HepG2 (cell line): Measurements from ENCODE around the gene AHRR. TPM values are rescaled to one million over a fixed set of nuclear protein-coding genes. Genes with fewer than 3 reads are reported as not detected.

Experiments used
- ATAC-seq: fragments of 200-7000 bp; cut with Tn5 transposase; 3 replicates; pipeline ENCODE4 v1.9.1; 2020; ENCODE audit warnings: mild to moderate bottlenecking, moderate library complexity
- BruUV-seq: library from RNA; stranded (reverse); fragments of 400-500 nt; replicated peaks from 2 replicates; lab custom pipeline; 2021; lab: Mats Ljungman, UMichigan
- CTCF ChIA-PET: fragments of 300-600 bp; formaldehyde crosslinking; extraction: SDS; loops from one replicate; lab custom pipeline; 2021; ENCODE audit warnings: low total read pairs, inconsistent platforms, low intra/inter-chr PET ratio; lab: Yijun Ruan, JAX
- POLR2A ChIA-PET: fragments of 350-600 bp; sonication (Branson Sonifier 250); formaldehyde crosslinking; loops from one replicate; lab custom pipeline; 2020; ENCODE audit warnings: antibody characterized with exemption, inconsistent platforms; lab: Yijun Ruan, JAX
- DNase-seq: peaks from one replicate; pipeline ENCODE4 v3.0.0-alpha.2; 2015; ENCODE audit warnings: low spot score
- FAIRE-seq: peaks from 3 replicates; lab custom pipeline; 2011; peaks lifted over from hg19 to GRCh38; lab: Jason Lieb, UNC
- H2AFZ ChIP-seq: one replicate; pipeline ENCODE4 v1.6.1; 2011; ENCODE audit warnings: low read length, inconsistent platforms
- H3K27ac ChIP-seq: fragments of 300-600 bp; 3 replicates; pipeline ENCODE4 v1.8.0; 2011; ENCODE audit warnings: mixed run types, mild to moderate bottlenecking, mixed read lengths, low read length, inconsistent platforms; ENCODE audit not compliant: insufficient read depth; ENCODE audit errors: extremely low read length
- H3K27me3 ChIP-seq, 2 experiments: fragments of 200-600 bp in 1 of 2; 2 replicates in 1 of 2; 3 replicates in 1 of 2; pipeline versions ENCODE4 v1.6.0 to v1.8.0; 2011; ENCODE audit warnings: low read length in 2 of 2, mild to moderate bottlenecking in 2 of 2, moderate library complexity in 2 of 2, inconsistent platforms in 1 of 2; ENCODE audit not compliant: insufficient read depth in 2 of 2, control insufficient read depth in 1 of 2
- H3K36me3 ChIP-seq, 2 experiments: fragments of 200-600 bp in 1 of 2; replicated peaks in 1 of 2; 2 replicates in 1 of 2; 3 replicates in 1 of 2; pipeline versions ENCODE4 v1.5.1 to v1.8.0; 2011; ENCODE audit warnings: low read length in 2 of 2, inconsistent platforms in 1 of 2; ENCODE audit not compliant: insufficient read depth in 2 of 2, control insufficient read depth in 1 of 2
- H3K4me1 ChIP-seq: 2 replicates; pipeline ENCODE4 v1.5.1; 2012; ENCODE audit warnings: low read length, inconsistent platforms; ENCODE audit not compliant: insufficient read depth
- H3K4me2 ChIP-seq: 2 replicates; pipeline ENCODE4 v1.6.0; 2011; ENCODE audit warnings: low read depth, low read length, inconsistent platforms
- H3K4me3 ChIP-seq, 3 experiments: fragments of 200-600 bp in 1 of 3; sonication (generic), shearing (Covaris generic) in 1 of 3; replicated peaks in 1 of 3; 2 replicates each; pipeline ENCODE4 v1.5.1; 2011 to 2016; ENCODE audit warnings: low read length in 3 of 3, inconsistent platforms in 2 of 3, low read depth in 2 of 3, mild to moderate bottlenecking in 2 of 3, control low read depth in 1 of 3, mixed read lengths in 1 of 3; ENCODE audit not compliant: insufficient read depth in 1 of 3
- H3K79me2 ChIP-seq: one replicate; pipeline ENCODE4 v1.6.1; 2011; ENCODE audit warnings: low read length, inconsistent platforms; ENCODE audit not compliant: insufficient read depth
- H3K9ac ChIP-seq: 2 replicates; pipeline ENCODE4 v1.6.0; 2011; ENCODE audit warnings: mild to moderate bottlenecking, low read depth, low read length, inconsistent platforms; ENCODE audit not compliant: insufficient read depth
- H3K9me3 ChIP-seq: 2 replicates; pipeline ENCODE4 v1.5.1; 2012; ENCODE audit warnings: mild to moderate bottlenecking, low read length
- H4K20me1 ChIP-seq: 2 replicates; pipeline ENCODE4 v1.6.0; 2011; ENCODE audit warnings: inconsistent platforms, mild to moderate bottlenecking, low read length, moderate library complexity; ENCODE audit not compliant: insufficient read depth
- KIAA2018 ChIP-seq: sonication (generic); formaldehyde crosslinking; IDR thresholded peaks from 2 replicates; pipeline ENCODE4 v1.5.0; 2020; ENCODE audit warnings: mild to moderate bottlenecking, missing genetic modification reagents, borderline replicate concordance
- KLF11 ChIP-seq: IDR thresholded peaks from 2 replicates; pipeline ENCODE4 v1.6.1; 2016; ENCODE audit warnings: missing compliant biosample characterization
- KLF12 ChIP-seq: sonication (generic); formaldehyde crosslinking; IDR thresholded peaks from 2 replicates; pipeline ENCODE4 v1.4.0; 2020; ENCODE audit warnings: missing genetic modification reagents, borderline replicate concordance
- NFAT5 ChIP-seq: sonication (generic); formaldehyde crosslinking; IDR thresholded peaks from 2 replicates; pipeline ENCODE4 v1.4.0; 2020; ENCODE audit warnings: missing genetic modification reagents
- PPARG ChIP-seq: conservative IDR thresholded peaks from 2 replicates; pipeline ENCODE4 v1.6.1; 2016; ENCODE audit warnings: missing biosample characterization, missing genetic modification reagents
- U2AF1 ChIP-seq: fragments of 200-400 bp; formaldehyde crosslinking; optimal IDR thresholded peaks from 2 replicates; pipeline ENCODE3; 2017; ENCODE audit warnings: mild to moderate bottlenecking, low read depth, low read length
- ZFY ChIP-seq: sonication (generic); formaldehyde crosslinking; IDR thresholded peaks from 2 replicates; pipeline ENCODE4 v1.4.0; 2020; ENCODE audit warnings: missing genetic modification reagents
- ZNF607 ChIP-seq: sonication (generic); formaldehyde crosslinking; IDR thresholded peaks from 2 replicates; pipeline ENCODE4 v1.5.1; 2020; ENCODE audit warnings: missing genetic modification reagents, mild to moderate bottlenecking, borderline replicate concordance
- ZNF670 ChIP-seq: sonication (generic); formaldehyde crosslinking; IDR thresholded peaks from 2 replicates; pipeline ENCODE4 v1.8.0; 2022; ENCODE audit warnings: mild to moderate bottlenecking, missing genetic modification reagents, borderline replicate concordance
- WGBS: methylation state at CpG from one replicate; pipeline ENCODE4 v1.1.6; 2017; ENCODE audit warnings: low lambda C conversion rate; 5-methylcytosine and 5-hydroxymethylcytosine counted together
- in situ Hi-C: cut with HindIII; loops from 2 replicates; pipeline ENCODE4 v1.10.0; 2017; ENCODE audit warnings: low pct_unique_long_range_greater_than_20kb; ENCODE audit not compliant: extremely low pct_ligation_motif_present
- intact Hi-C: fragments of 100-400 bp; cut with micrococcal nuclease; formaldehyde crosslinking; loops from one replicate; pipeline ENCODE4 v1.10.0; 2022; ENCODE audit not compliant: unreplicated experiment
- polyA plus RNA-seq, 8 experiments: library from polyadenylated mRNA; depleted of rRNA in 3 of 8; stranded (reverse) in 7 of 8; unstranded in 1 of 8; fragments of >200 nt; fragmentation: Illumina TruSeq in 4 of 8; extraction: Trizol in 4 of 8; gene quantifications; 2 replicates each; pipeline versions ENCODE4 v1.2.1 to v1.2.3, GENCODE V29; 2011 to 2016; ENCODE audit warnings: low read depth in 4 of 8, missing spikeins in 1 of 8, mixed read lengths in 1 of 8; ENCODE audit not compliant: insufficient read depth in 1 of 8
- total RNA-seq, 5 experiments: library from RNA; depleted of rRNA; stranded (reverse); fragments of >200 nt; fragmentation: Illumina TruSeq; extraction: Trizol; gene quantifications; 2 replicates each; pipeline ENCODE4 v1.2.3, GENCODE V29; 2016; ENCODE audit warnings: low read depth in 1 of 5
- TF ChIP-seq, protein P1 (sequence below): sonication (generic); formaldehyde crosslinking; IDR thresholded peaks from 2 replicates; pipeline ENCODE4 v1.4.0; 2020; ENCODE audit warnings: mild to moderate bottlenecking, missing genetic modification reagents

The AHRR gene
- total and polyA plus RNA-seq, 2 of the 13 experiments (the other 11 are each of a cell fraction or from before 2014, with no cell fraction given) = 0.28 to 0.35 TPM

DNA sequence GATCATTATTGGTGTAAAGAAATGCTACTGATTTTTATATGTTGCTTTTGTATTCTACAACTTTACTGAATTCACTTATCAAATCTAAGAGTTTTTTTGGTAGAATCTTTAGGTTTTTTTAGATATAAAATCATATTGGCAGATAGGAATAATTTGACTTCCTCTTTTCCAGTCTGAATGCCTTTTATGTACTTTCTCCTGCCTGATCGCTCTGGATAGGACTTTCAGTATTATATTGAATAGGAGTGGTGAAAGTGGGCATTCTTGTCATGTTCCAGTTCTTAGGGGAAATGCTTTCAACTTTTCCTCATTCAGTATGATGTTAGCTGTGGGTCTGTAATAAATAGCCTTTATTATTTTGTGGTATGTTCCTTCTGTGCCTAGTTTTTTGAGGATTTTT is 8.3 kb downstream of the AHRR start:
- no peak overlapping the region for H3K9ac ChIP-seq
- no peaks in the 10 kb centered on the region for H3K36me3 ChIP-seq
- H3K4me3 ChIP-seq = no peak overlapping the region
- H3K27me3 ChIP-seq = no peaks in the 10 kb centered on the region
- ATAC-seq (no peak), FAIRE-seq (no peak), DNase-seq (no peak)
- intact Hi-C loops = no loop called here
- 62% methylated on average over 1 of the region's 1 CpG for WGBS
- H3K4me2 ChIP-seq = no peak overlapping the region
- POLR2A ChIA-PET = no interaction called here
- no peaks in the 10 kb centered on the region for H4K20me1 ChIP-seq
- CTCF ChIA-PET = no interaction called here
- H3K9me3 ChIP-seq = no peaks in the 10 kb centered on the region
- no peak overlapping the region for H3K27ac ChIP-seq
- no peak overlapping the region for H2AFZ ChIP-seq
- no peaks in the 10 kb centered on the region for H3K79me2 ChIP-seq
- in situ Hi-C loops = no loop called here
- no TSS peak for BruUV-seq
- no peaks in the 10 kb centered on the region for H3K4me1 ChIP-seq
- TF ChIP-seq ZNF670 (CRISPR knock-in tag) (no peak), KIAA2018 (CRISPR knock-in tag) (no peak), KLF12 (CRISPR knock-in tag) (no peak), NFAT5 (CRISPR knock-in tag) (no peak), PPARG (CRISPR knock-in tag) (no peak), ZNF607 (CRISPR knock-in tag) (no peak), U2AF1 (no peak), ZFY (CRISPR knock-in tag) (no peak), KLF11 (CRISPR knock-in tag) (no peak)
- TF ChIP-seq, protein P1, sequence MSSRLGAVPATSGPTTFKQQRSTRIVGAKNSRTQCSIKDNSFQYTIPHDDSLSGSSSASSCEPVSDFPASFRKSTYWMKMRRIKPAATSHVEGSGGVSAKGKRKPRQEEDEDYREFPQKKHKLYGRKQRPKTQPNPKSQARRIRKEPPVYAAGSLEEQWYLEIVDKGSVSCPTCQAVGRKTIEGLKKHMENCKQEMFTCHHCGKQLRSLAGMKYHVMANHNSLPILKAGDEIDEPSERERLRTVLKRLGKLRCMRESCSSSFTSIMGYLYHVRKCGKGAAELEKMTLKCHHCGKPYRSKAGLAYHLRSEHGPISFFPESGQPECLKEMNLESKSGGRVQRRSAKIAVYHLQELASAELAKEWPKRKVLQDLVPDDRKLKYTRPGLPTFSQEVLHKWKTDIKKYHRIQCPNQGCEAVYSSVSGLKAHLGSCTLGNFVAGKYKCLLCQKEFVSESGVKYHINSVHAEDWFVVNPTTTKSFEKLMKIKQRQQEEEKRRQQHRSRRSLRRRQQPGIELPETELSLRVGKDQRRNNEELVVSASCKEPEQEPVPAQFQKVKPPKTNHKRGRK (CRISPR knock-in tag) = no peak
